Spleen (tissue), 7 donors: ENCODE measurements around the gene C2CD2.

Source experiments
- POLR2A ChIP-seq, 3 donors: fragments of 450-650 bp; IDR thresholded peaks; one replicate each; pipeline ENCODE4 v1.5.1; 2017; ENCODE audit warnings: antibody characterized with exemption in 3 of 3, mild to moderate bottlenecking in 1 of 3
- TF ChIP-seq, protein P1 (sequence below), 11 experiments: fragments of 200-600 bp in 7 of 11; fragments of 450-650 bp in 4 of 11; sonication (generic) in 4 of 11; IDR thresholded peaks in 8 of 11; conservative IDR thresholded peaks in 3 of 11; 1 replicate in 7 of 11; 2 replicates in 4 of 11; pipeline versions ENCODE4 v1.4.0 to v1.8.0; 2016 to 2021; ENCODE audit warnings: antibody characterized with exemption in 11 of 11, inconsistent platforms in 4 of 11, mild to moderate bottlenecking in 1 of 11
- donor health status: DM: no; HTN: no; CAD: no; lungs with moderate emphysema.
- donor health status: DM: no; HTN: no; CAD: no.
- donor health status: DM: no; HTN: no; CAD: no.

DNA sequence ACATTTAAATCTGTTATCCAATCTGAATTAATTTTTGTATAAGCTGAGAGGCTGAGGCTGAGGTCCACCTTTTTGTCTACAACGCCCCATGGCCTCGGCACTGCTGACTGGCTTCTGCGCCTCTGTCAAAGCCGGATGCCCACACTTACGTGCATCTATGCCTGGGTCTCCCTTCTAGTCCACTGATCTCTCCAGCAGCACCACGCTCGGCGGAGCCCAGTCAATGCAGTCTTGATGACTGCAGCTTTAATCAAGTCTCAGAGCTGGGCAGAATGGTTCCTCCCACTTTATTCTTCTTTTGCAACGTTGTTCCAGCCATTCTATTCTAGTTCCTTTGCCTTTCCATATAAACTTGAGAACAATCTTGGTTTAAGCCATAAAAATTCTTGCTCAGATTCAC is 84.0 kb downstream of the C2CD2 start:
- TF ChIP-seq POLR2A (IDR thresholded peaks at IDR 0.05) = no peak
- TF ChIP-seq, protein P1, sequence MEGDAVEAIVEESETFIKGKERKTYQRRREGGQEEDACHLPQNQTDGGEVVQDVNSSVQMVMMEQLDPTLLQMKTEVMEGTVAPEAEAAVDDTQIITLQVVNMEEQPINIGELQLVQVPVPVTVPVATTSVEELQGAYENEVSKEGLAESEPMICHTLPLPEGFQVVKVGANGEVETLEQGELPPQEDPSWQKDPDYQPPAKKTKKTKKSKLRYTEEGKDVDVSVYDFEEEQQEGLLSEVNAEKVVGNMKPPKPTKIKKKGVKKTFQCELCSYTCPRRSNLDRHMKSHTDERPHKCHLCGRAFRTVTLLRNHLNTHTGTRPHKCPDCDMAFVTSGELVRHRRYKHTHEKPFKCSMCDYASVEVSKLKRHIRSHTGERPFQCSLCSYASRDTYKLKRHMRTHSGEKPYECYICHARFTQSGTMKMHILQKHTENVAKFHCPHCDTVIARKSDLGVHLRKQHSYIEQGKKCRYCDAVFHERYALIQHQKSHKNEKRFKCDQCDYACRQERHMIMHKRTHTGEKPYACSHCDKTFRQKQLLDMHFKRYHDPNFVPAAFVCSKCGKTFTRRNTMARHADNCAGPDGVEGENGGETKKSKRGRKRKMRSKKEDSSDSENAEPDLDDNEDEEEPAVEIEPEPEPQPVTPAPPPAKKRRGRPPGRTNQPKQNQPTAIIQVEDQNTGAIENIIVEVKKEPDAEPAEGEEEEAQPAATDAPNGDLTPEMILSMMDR (IDR thresholded peaks at IDR 0.05 in 8 of 11, conservative IDR thresholded peaks at IDR 0.05 in 3 of 11) = no peak
